ENCODE measurements around the gene LACC1.

The LACC1 gene

GRCh38 chr13:43916828-43917227, 37.1 kb downstream of the LACC1 start:
- no peak for ATAC-seq
- TF ChIP-seq ZFP30 (CRISPR knock-in tag; IDR thresholded peaks at IDR 0.05) = no peak
- no peak for TF ChIP-seq ARNTL (CRISPR knock-in tag; IDR thresholded peaks at IDR 0.05; ENCODE audit: borderline replicate concordance, low read depth)
- TF ChIP-seq POU6F1 (CRISPR knock-in tag; IDR thresholded peaks at IDR 0.05; ENCODE audit: borderline replicate concordance, low read depth) = no peak
- no peak for TF ChIP-seq CSRNP3 (CRISPR knock-in tag; IDR thresholded peaks at IDR 0.05)

DNA sequence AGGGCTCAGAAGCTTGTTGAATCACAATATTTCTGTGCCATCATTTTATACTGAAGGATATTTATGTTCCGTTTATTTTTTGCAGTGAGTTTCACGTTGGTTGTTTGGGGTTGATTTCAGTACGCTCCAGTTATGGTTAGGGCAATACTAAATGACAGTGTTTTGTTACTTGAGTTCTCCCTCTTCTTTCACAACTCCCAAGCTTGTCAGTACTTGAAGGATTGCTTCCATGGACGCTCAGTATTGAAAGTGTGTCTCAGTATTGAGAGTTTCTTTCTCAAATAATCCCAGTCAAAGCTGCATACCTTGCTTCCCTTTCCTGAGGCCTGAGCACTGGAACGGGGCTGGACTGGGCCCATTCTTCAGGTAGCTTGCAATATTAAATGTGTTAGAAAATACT, 38.9 kb downstream of the LACC1 start:
- no peak for ATAC-seq
- no peak for TF ChIP-seq CSDC2 (CRISPR knock-in tag; IDR thresholded peaks at IDR 0.05)
- TF ChIP-seq ZFP30 (CRISPR knock-in tag; IDR thresholded peaks at IDR 0.05) = no peak
- no peak for TF ChIP-seq ARNTL (CRISPR knock-in tag; IDR thresholded peaks at IDR 0.05; ENCODE audit: borderline replicate concordance, low read depth)

DNA sequence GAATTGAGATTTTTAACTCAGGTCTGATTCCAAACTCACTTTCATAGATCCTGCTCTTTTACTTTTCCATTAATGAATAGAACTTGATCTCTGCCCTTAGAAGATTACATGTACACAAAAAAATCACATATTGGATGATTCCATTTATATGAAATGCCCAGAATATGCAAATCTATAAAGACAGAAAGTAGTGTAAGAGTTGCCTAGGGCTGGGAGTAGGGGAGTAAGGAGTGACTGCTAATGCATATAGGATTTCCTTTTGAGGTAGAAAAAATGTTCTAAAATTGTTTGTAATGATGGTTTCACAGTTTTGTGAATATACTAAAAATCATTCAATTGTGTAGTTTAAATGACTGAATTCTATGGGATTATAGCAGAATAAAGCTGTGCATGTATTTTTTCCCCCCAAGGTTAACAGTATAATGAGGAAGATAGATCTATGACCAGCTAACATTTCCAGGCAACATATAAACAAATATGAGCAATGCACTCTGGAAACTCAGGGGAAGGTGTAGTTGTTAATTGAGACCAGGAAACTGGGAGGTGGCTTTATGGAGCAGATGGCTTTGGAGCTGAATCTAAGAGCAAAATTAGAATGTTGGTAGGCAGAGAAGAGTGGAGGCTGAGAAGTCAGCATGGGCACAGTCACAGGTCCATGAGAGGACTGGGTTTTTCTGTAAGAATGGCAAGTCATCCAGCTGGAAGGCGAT, 41.4 kb downstream of the LACC1 start:
- TF ChIP-seq, protein P1, sequence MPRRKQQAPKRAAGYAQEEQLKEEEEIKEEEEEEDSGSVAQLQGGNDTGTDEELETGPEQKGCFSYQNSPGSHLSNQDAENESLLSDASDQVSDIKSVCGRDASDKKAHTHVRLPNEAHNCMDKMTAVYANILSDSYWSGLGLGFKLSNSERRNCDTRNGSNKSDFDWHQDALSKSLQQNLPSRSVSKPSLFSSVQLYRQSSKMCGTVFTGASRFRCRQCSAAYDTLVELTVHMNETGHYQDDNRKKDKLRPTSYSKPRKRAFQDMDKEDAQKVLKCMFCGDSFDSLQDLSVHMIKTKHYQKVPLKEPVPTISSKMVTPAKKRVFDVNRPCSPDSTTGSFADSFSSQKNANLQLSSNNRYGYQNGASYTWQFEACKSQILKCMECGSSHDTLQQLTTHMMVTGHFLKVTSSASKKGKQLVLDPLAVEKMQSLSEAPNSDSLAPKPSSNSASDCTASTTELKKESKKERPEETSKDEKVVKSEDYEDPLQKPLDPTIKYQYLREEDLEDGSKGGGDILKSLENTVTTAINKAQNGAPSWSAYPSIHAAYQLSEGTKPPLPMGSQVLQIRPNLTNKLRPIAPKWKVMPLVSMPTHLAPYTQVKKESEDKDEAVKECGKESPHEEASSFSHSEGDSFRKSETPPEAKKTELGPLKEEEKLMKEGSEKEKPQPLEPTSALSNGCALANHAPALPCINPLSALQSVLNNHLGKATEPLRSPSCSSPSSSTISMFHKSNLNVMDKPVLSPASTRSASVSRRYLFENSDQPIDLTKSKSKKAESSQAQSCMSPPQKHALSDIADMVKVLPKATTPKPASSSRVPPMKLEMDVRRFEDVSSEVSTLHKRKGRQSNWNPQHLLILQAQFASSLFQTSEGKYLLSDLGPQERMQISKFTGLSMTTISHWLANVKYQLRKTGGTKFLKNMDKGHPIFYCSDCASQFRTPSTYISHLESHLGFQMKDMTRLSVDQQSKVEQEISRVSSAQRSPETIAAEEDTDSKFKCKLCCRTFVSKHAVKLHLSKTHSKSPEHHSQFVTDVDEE (CRISPR knock-in tag; IDR thresholded peaks at IDR 0.05) = no peak
- TF ChIP-seq SNAI2 (CRISPR knock-in tag; IDR thresholded peaks at IDR 0.05) = no peak
- no peak for TF ChIP-seq OSR1 (CRISPR knock-in tag; IDR thresholded peaks at IDR 0.05)
- no peak for TF ChIP-seq RARB (CRISPR knock-in tag; IDR thresholded peaks at IDR 0.05)
- TF ChIP-seq ISL1 (CRISPR knock-in tag; IDR thresholded peaks at IDR 0.05) = no peak
- no peak for TF ChIP-seq ZNF8 (CRISPR knock-in tag; IDR thresholded peaks at IDR 0.05)
- TF ChIP-seq, protein P2, sequence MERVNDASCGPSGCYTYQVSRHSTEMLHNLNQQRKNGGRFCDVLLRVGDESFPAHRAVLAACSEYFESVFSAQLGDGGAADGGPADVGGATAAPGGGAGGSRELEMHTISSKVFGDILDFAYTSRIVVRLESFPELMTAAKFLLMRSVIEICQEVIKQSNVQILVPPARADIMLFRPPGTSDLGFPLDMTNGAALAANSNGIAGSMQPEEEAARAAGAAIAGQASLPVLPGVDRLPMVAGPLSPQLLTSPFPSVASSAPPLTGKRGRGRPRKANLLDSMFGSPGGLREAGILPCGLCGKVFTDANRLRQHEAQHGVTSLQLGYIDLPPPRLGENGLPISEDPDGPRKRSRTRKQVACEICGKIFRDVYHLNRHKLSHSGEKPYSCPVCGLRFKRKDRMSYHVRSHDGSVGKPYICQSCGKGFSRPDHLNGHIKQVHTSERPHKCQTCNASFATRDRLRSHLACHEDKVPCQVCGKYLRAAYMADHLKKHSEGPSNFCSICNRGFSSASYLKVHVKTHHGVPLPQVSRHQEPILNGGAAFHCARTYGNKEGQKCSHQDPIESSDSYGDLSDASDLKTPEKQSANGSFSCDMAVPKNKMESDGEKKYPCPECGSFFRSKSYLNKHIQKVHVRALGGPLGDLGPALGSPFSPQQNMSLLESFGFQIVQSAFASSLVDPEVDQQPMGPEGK (CRISPR knock-in tag; IDR thresholded peaks at IDR 0.05; ENCODE audit: borderline replicate concordance) = no peak
- no peak for TF ChIP-seq ARNTL (CRISPR knock-in tag; IDR thresholded peaks at IDR 0.05; ENCODE audit: borderline replicate concordance, low read depth)
- no peak for TF ChIP-seq TCF4 (CRISPR knock-in tag; IDR thresholded peaks at IDR 0.05; ENCODE audit: borderline replicate concordance)
- TF ChIP-seq, protein P3, sequence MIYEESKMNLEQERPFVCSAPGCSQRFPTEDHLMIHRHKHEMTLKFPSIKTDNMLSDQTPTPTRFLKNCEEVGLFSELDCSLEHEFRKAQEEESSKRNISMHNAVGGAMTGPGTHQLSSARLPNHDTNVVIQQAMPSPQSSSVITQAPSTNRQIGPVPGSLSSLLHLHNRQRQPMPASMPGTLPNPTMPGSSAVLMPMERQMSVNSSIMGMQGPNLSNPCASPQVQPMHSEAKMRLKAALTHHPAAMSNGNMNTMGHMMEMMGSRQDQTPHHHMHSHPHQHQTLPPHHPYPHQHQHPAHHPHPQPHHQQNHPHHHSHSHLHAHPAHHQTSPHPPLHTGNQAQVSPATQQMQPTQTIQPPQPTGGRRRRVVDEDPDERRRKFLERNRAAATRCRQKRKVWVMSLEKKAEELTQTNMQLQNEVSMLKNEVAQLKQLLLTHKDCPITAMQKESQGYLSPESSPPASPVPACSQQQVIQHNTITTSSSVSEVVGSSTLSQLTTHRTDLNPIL (CRISPR knock-in tag; IDR thresholded peaks at IDR 0.05; ENCODE audit: low read depth) = no peak
- TF ChIP-seq TOX (CRISPR knock-in tag; IDR thresholded peaks at IDR 0.05; ENCODE audit: borderline replicate concordance) = no peak
- TF ChIP-seq ESRRG (CRISPR knock-in tag; IDR thresholded peaks at IDR 0.05) = no peak
- TF ChIP-seq BACH2 (CRISPR knock-in tag; IDR thresholded peaks at IDR 0.05; ENCODE audit: borderline replicate concordance) = no peak
- no peak for TF ChIP-seq POU6F1 (CRISPR knock-in tag; IDR thresholded peaks at IDR 0.05; ENCODE audit: borderline replicate concordance, low read depth)
- no peak for TF ChIP-seq CSDC2 (CRISPR knock-in tag; IDR thresholded peaks at IDR 0.05)
- TF ChIP-seq ZC3H10 (CRISPR knock-in tag; IDR thresholded peaks at IDR 0.05) = no peak
- TF ChIP-seq PPARA (CRISPR knock-in tag; IDR thresholded peaks at IDR 0.05; ENCODE audit: borderline replicate concordance) = no peak
- no peak for TF ChIP-seq ZFP3 (CRISPR knock-in tag; IDR thresholded peaks at IDR 0.05)
- TF ChIP-seq GLIS3 (CRISPR knock-in tag; IDR thresholded peaks at IDR 0.05) = no peak
- no peak for ATAC-seq
